Fibroblast of peridontal ligament (primary cell): ENCODE results near the gene BBS9.

ENCODE experiments used
- DNase-seq: peaks from one replicate; pipeline ENCODE4 v3.0.0-alpha.2; 2010; ENCODE audit errors: extremely low read depth

The BBS9 gene

GRCh38 chr7:33357846-33358245 lies 228.5 kb downstream of the BBS9 start:
- no peak for DNase-seq

GRCh38 chr7:33369888-33370287 lies 240.5 kb downstream of the BBS9 start:
- DNase-seq = no peak

GRCh38 chr7:33373195-33373594 lies 243.8 kb downstream of the BBS9 start:
- no peak for DNase-seq

GRCh38 chr7:33379891-33380525 lies 250.6 kb downstream of the BBS9 start:
- DNase-seq = no peak

GRCh38 chr7:33388332-33388731 lies 259.0 kb downstream of the BBS9 start:
- DNase-seq = no peak

- no peak for DNase-seq
Observed at GRCh38 chr7:33392148-33392547, 262.8 kb downstream of the BBS9 start.

- no peak for DNase-seq
Observed at GRCh38 chr7:33393770-33394169, 264.4 kb downstream of the BBS9 start.

- DNase-seq = peak; percentile 22
Observed at GRCh38 chr7:33395340-33395739, 266.0 kb downstream of the BBS9 start.

GRCh38 chr7:33399528-33400213 lies 270.3 kb downstream of the BBS9 start:
- DNase-seq = no peak

- no peak for DNase-seq
Observed at GRCh38 chr7:33400214-33400538, 270.8 kb downstream of the BBS9 start.

- DNase-seq = no peak
Observed at GRCh38 chr7:33410266-33410665, 280.9 kb downstream of the BBS9 start.

- DNase-seq = no peak
Observed at GRCh38 chr7:33411020-33411419, 281.7 kb downstream of the BBS9 start.

GRCh38 chr7:33412331-33412730 lies 283.0 kb downstream of the BBS9 start:
- no peak for DNase-seq

- peak; percentile 79 for DNase-seq
Observed at GRCh38 chr7:33418251-33418701, 288.9 kb downstream of the BBS9 start.

GRCh38 chr7:33420311-33420940 lies 291.1 kb downstream of the BBS9 start:
- no peak for DNase-seq

GRCh38 chr7:33421429-33421828 lies 292.1 kb downstream of the BBS9 start:
- DNase-seq = peak; percentile 72

GRCh38 chr7:33422141-33422540 lies 292.8 kb downstream of the BBS9 start:
- peak; percentile 18 for DNase-seq

GRCh38 chr7:33422825-33423645 lies 293.7 kb downstream of the BBS9 start:
- no peak for DNase-seq

- DNase-seq = no peak
Observed at GRCh38 chr7:33423646-33424020, 294.3 kb downstream of the BBS9 start.

GRCh38 chr7:33425395-33425794 lies 296.0 kb downstream of the BBS9 start:
- DNase-seq = no peak

- DNase-seq = no peak
Observed at GRCh38 chr7:33425929-33426678, 296.7 kb downstream of the BBS9 start.

GRCh38 chr7:33428415-33428814 lies 299.1 kb downstream of the BBS9 start:
- no peak for DNase-seq
